Body of pancreas (tissue), 4 donors: Measurements from ENCODE around the gene PRPS1L1. TPM values are rescaled to one million over a fixed set of nuclear protein-coding genes. Genes with fewer than 3 reads are reported as not detected.

Source experiments
- ATAC-seq: fragments of 150-250 bp; one replicate; pipeline ENCODE4 v1.9.1; 2016
- DNase-seq, 4 donors: peaks; one replicate each; pipeline ENCODE4 v3.0.0-alpha.2; 2019
- H3K27ac ChIP-seq, 4 donors: fragments of 200-600 bp; sonication (generic); 1 replicate in 3 of 4; 2 replicates in 1 of 4; pipeline versions ENCODE4 v1.5.1 to v1.6.1; 2016 to 2019; ENCODE audit warnings: mild to moderate bottlenecking in 1 of 4, mixed read lengths in 1 of 4, moderate library complexity in 1 of 4
- H3K27me3 ChIP-seq, 2 donors: fragments of 200-600 bp; sonication (generic); one replicate each; pipeline ENCODE4 v1.6.0; 2016; ENCODE audit warnings: mild to moderate bottlenecking in 1 of 2
- H3K36me3 ChIP-seq, 2 donors: fragments of 200-600 bp; sonication (generic); replicated peaks in 1 of 2; 2 replicates each; pipeline ENCODE4 v1.5.1; 2016; ENCODE audit warnings: low read depth in 2 of 2; ENCODE audit not compliant: insufficient read depth in 1 of 2
- H3K4me1 ChIP-seq: fragments of 200-600 bp; sonication (generic); one replicate; pipeline ENCODE4 v1.6.0; 2016
- H3K4me3 ChIP-seq, 2 donors: fragments of 200-600 bp; sonication (generic); 1 replicate in 1 of 2; 2 replicates in 1 of 2; pipeline ENCODE4 v1.5.1; 2016 to 2019
- H3K9me3 ChIP-seq, 3 donors: fragments of 200-600 bp; sonication (generic); 1 replicate in 2 of 3; 2 replicates in 1 of 3; pipeline ENCODE4 v1.5.1; 2016
- CTCF ChIP-seq, 7 experiments: fragments of 450-650 bp in 4 of 7; fragments of 200-600 bp in 3 of 7; sonication (generic) in 3 of 7; IDR thresholded peaks; one replicate each; pipeline ENCODE4 v1.5.1; 2016 to 2019; ENCODE audit warnings: antibody characterized with exemption in 7 of 7
- POLR2A ChIP-seq, 3 donors: fragments of 450-650 bp; IDR thresholded peaks; one replicate each; pipeline ENCODE4 v1.6.1; 2016; ENCODE audit warnings: antibody characterized with exemption in 3 of 3, mild to moderate bottlenecking in 2 of 3
- WGBS, 2 donors: methylation state at CpG; one replicate each; pipeline ENCODE4 v1.1.5; 2017; 5-methylcytosine and 5-hydroxymethylcytosine counted together
- intact Hi-C: fragments of 100-400 bp; cut with DNase I; formaldehyde crosslinking; loops from one replicate; pipeline ENCODE4 v1.15.1; 2023
- total RNA-seq, 2 donors: library from RNA; depleted of rRNA; stranded (reverse); fragments of >200 nt; gene quantifications; one replicate each; pipeline ENCODE4 v1.1.0, GENCODE V29; 2016

The PRPS1L1 gene
- total RNA-seq: not detected

GRCh38 chr7:18027628-18028027 is at the start of gene PRPS1L1:
Gene PRPS1L1 (minus strand): TSS chr7:18027846.
- DNase-seq: no peak
- WGBS, 2 donors: 89 to 94% methylated on average over 17 of the region's 17 CpGs
- Histone ChIP-seq H3K27ac (no peak within 1 kb of the TSS), H3K4me1 (no peaks in the 10 kb centered on the region), H3K9me3 (no peaks in the 10 kb centered on the region), H3K36me3 (no peaks in the 10 kb centered on the region), H3K27me3 (no peaks in the 10 kb centered on the region), H3K4me3 (no peak within 1 kb of the TSS)
- no peak for ATAC-seq
- intact Hi-C loops: no loop called here
- no peak for TF ChIP-seq POLR2A (IDR thresholded peaks at IDR 0.05)
- TF ChIP-seq CTCF (IDR thresholded peaks at IDR 0.05): no peak

- intact Hi-C loops: no loop called here
- Histone ChIP-seq H3K27ac (no peak overlapping the region), H3K9me3 (no peaks in the 10 kb centered on the region), H3K4me1 (no peaks in the 10 kb centered on the region), H3K27me3 (no peaks in the 10 kb centered on the region), H3K4me3 (no peak overlapping the region), H3K36me3 (no peaks in the 10 kb centered on the region)
- TF ChIP-seq POLR2A (IDR thresholded peaks at IDR 0.05) (no peak), CTCF (IDR thresholded peaks at IDR 0.05) (no peak)
- no peak for ATAC-seq
- WGBS, 2 donors: 67 to 68% methylated on average over 1 of the region's 1 CpG
- DNase-seq: no peak
Observed at GRCh38 chr7:18076461-18076860, 48.8 kb upstream of the PRPS1L1 start.

- intact Hi-C loops: no loop called here
- no peak for ATAC-seq
- DNase-seq: no peak
- no peaks in the 10 kb centered on the region for H3K4me1 ChIP-seq
- H3K36me3 ChIP-seq: no peaks in the 10 kb centered on the region
- no peak for TF ChIP-seq POLR2A (IDR thresholded peaks at IDR 0.05)
- no peak for TF ChIP-seq CTCF (IDR thresholded peaks at IDR 0.05)
- 70 to 72% methylated on average over 3 of the region's 3 CpGs for WGBS, 2 donors
- no peak overlapping the region for H3K27ac ChIP-seq
- no peaks in the 10 kb centered on the region for H3K27me3 ChIP-seq
- H3K4me3 ChIP-seq: no peak overlapping the region
- no peaks in the 10 kb centered on the region for H3K9me3 ChIP-seq
Observed at GRCh38 chr7:18068745-18069144, 41.1 kb upstream of the PRPS1L1 start.

- intact Hi-C loops: no loop called here
- H3K9me3 ChIP-seq: no peaks in the 10 kb centered on the region
- ATAC-seq: no peak
- H3K4me3 ChIP-seq: no peak overlapping the region
- no peaks in the 10 kb centered on the region for H3K36me3 ChIP-seq
- TF ChIP-seq CTCF (IDR thresholded peaks at IDR 0.05) (peak in 6 of 7 experiments; percentile 24 to 50 (median 43)), POLR2A (IDR thresholded peaks at IDR 0.05) (no peak)
- peak; percentile 19 to 34 (median 29) for DNase-seq
- no peaks in the 10 kb centered on the region for H3K4me1 ChIP-seq
- H3K27me3 ChIP-seq: no peaks in the 10 kb centered on the region
- H3K27ac ChIP-seq: no peak overlapping the region
- WGBS, 2 donors: 60 to 75% methylated on average over 6 of the region's 6 CpGs
Observed at GRCh38 chr7:18064242-18064838, 36.7 kb upstream of the PRPS1L1 start.
